IMR-90 (cell line): Measurements from ENCODE around the gene DSCAML1. TPM values are rescaled to one million over a fixed set of nuclear protein-coding genes. Genes with fewer than 3 reads are reported as not detected.

Experiments
- ATAC-seq: fragments of 200-7000 bp; cut with Tn5 transposase; 2 replicates; pipeline ENCODE4 v1.9.1; 2020; ENCODE audit warnings: low read depth, mild to moderate bottlenecking, moderate library complexity
- BruUV-seq: library from RNA; stranded (reverse); fragments of 400-500 nt; replicated peaks from 2 replicates; lab custom pipeline; 2021; lab: Mats Ljungman, UMichigan
- CTCF ChIA-PET: fragments of 300-600 bp; formaldehyde crosslinking; extraction: SDS; loops from one replicate; lab custom pipeline; 2021; ENCODE audit warnings: antibody characterized with exemption; lab: Yijun Ruan, JAX
- POLR2A ChIA-PET: fragments of 300-600 bp; sonication (Branson Sonifier 250); formaldehyde crosslinking; loops from one replicate; lab custom pipeline; 2022; ENCODE audit warnings: antibody characterized with exemption; ENCODE audit not compliant: unreplicated experiment; lab: Charles Lee
- DNase-seq: peaks from one replicate; pipeline ENCODE4 v3.0.0; 2013
- H2AFZ ChIP-seq: replicated peaks from 2 replicates; pipeline ENCODE3; 2013; ENCODE audit warnings: low read length, mild to moderate bottlenecking; ENCODE audit not compliant: poor library complexity
- H2AK5ac ChIP-seq: 2 replicates; pipeline ENCODE4 v1.6.1; 2013; ENCODE audit warnings: low read depth, low read length, inconsistent platforms
- H2AK9ac ChIP-seq: replicated peaks from 2 replicates; pipeline ENCODE3; 2013; ENCODE audit warnings: mild to moderate bottlenecking, low read depth, low read length, moderate library complexity; ENCODE audit not compliant: poor library complexity
- H2BK120ac ChIP-seq: 2 replicates; pipeline ENCODE4 v1.6.1; 2013; ENCODE audit warnings: low read depth, low read length, inconsistent platforms
- H2BK15ac ChIP-seq: 3 replicates; pipeline ENCODE4 v1.6.1; 2013; ENCODE audit warnings: low read depth, low read length, inconsistent platforms
- H2BK20ac ChIP-seq: 2 replicates; pipeline ENCODE4 v1.6.1; 2013; ENCODE audit warnings: low read depth, mild to moderate bottlenecking, inconsistent platforms, low read length, moderate library complexity
- H2BK5ac ChIP-seq: 2 replicates; pipeline ENCODE4 v1.6.1; 2013; ENCODE audit warnings: mild to moderate bottlenecking, low read depth, low read length, inconsistent platforms; ENCODE audit not compliant: poor library complexity, severe bottlenecking
- H3K14ac ChIP-seq: replicated peaks from 2 replicates; pipeline ENCODE4 v1.6.1; 2013; ENCODE audit warnings: low read depth, low read length, inconsistent platforms
- H3K18ac ChIP-seq: 2 replicates; pipeline ENCODE4 v1.6.1; 2013; ENCODE audit warnings: low read depth, low read length, control low read depth
- H3K23ac ChIP-seq: 2 replicates; pipeline ENCODE4 v1.6.1; 2013; ENCODE audit warnings: low read depth, low read length, inconsistent platforms
- H3K27ac ChIP-seq: 2 replicates; pipeline ENCODE4 v1.5.1; 2013; ENCODE audit warnings: mild to moderate bottlenecking, control low read depth, low read length; ENCODE audit not compliant: insufficient read depth
- H3K27me3 ChIP-seq: 2 replicates; pipeline ENCODE4 v1.6.1; 2013; ENCODE audit warnings: low read length; ENCODE audit not compliant: control insufficient read depth, insufficient read depth
- H3K36me3 ChIP-seq: 2 replicates; pipeline ENCODE4 v1.6.1; 2013; ENCODE audit warnings: low read length, mixed read lengths; ENCODE audit not compliant: control insufficient read depth, insufficient read depth
- H3K4ac ChIP-seq: 2 replicates; pipeline ENCODE4 v1.6.1; 2013; ENCODE audit warnings: low read depth, low read length, inconsistent platforms
- H3K4me1 ChIP-seq: 2 replicates; pipeline ENCODE4 v1.6.1; 2013; ENCODE audit warnings: low read length, mixed read lengths; ENCODE audit not compliant: control insufficient read depth, insufficient read depth
- H3K4me2 ChIP-seq: 2 replicates; pipeline ENCODE4 v1.6.1; 2013; ENCODE audit warnings: low read depth, mild to moderate bottlenecking, control low read depth, low read length, moderate library complexity
- H3K4me3 ChIP-seq: 2 replicates; pipeline ENCODE4 v1.5.1; 2013; ENCODE audit warnings: low read depth, mild to moderate bottlenecking, control low read depth, low read length, moderate library complexity; ENCODE audit not compliant: insufficient read depth
- H3K56ac ChIP-seq: 2 replicates; pipeline ENCODE4 v1.6.1; 2013; ENCODE audit warnings: low read length, inconsistent platforms; ENCODE audit not compliant: insufficient read depth; ENCODE audit errors: extremely low read depth
- H3K79me1 ChIP-seq, 2 experiments: 2 replicates each; pipeline ENCODE4 v1.6.1; 2013; ENCODE audit warnings: low read length in 2 of 2, inconsistent platforms in 1 of 2, low read depth in 1 of 2
- H3K9ac ChIP-seq: 2 replicates; pipeline ENCODE4 v1.6.1; 2013; ENCODE audit warnings: low read depth, low read length, control low read depth
- H3K9me1 ChIP-seq: 2 replicates; pipeline ENCODE4 v1.6.1; 2013; ENCODE audit warnings: low read length, inconsistent platforms; ENCODE audit not compliant: insufficient read depth
- H3K9me3 ChIP-seq: 2 replicates; pipeline ENCODE4 v1.6.1; 2013; ENCODE audit warnings: low read length; ENCODE audit not compliant: control insufficient read depth, insufficient read depth
- H4K20me1 ChIP-seq: 2 replicates; pipeline ENCODE4 v1.6.1; 2013; ENCODE audit warnings: low read length, inconsistent platforms; ENCODE audit not compliant: insufficient read depth
- H4K5ac ChIP-seq: 2 replicates; pipeline ENCODE4 v1.6.1; 2013; ENCODE audit warnings: mild to moderate bottlenecking, low read depth, low read length, control low read depth
- H4K8ac ChIP-seq, 2 experiments: 2 replicates each; pipeline ENCODE4 v1.6.1; 2013; ENCODE audit warnings: low read depth in 2 of 2, low read length in 2 of 2, control low read depth in 1 of 2, inconsistent platforms in 1 of 2
- H4K91ac ChIP-seq: 2 replicates; pipeline ENCODE4 v1.6.1; 2013; ENCODE audit warnings: low read depth, low read length, inconsistent platforms; ENCODE audit not compliant: insufficient read depth
- BHLHE40 ChIP-seq: fragments of 150-350 bp; IDR thresholded peaks from 2 replicates; pipeline ENCODE4 v1.6.1; 2016; ENCODE audit warnings: mild to moderate bottlenecking, low read depth, low read length
- CEBPB ChIP-seq: IDR thresholded peaks from 2 replicates; pipeline ENCODE4 v1.6.1; 2012; ENCODE audit warnings: low read depth, low read length, improper control_type of control experiment
- CHD1 ChIP-seq: IDR thresholded peaks from 2 replicates; pipeline ENCODE4 v1.6.1; 2012; ENCODE audit warnings: low read depth, low read length, improper control_type of control experiment
- CTCF ChIP-seq: conservative IDR thresholded peaks from 2 replicates; pipeline ENCODE4 v1.5.1; 2012; ENCODE audit warnings: mild to moderate bottlenecking, low read depth, low read length, improper control_type of control experiment
- ELK1 ChIP-seq: fragments of 150-350 bp; IDR thresholded peaks from 2 replicates; pipeline ENCODE4 v1.6.1; 2016; ENCODE audit warnings: low read depth, mild to moderate bottlenecking, low read length, moderate library complexity, borderline replicate concordance
- FOS ChIP-seq: fragments of 150-350 bp; IDR thresholded peaks from 2 replicates; pipeline ENCODE4 v1.6.1; 2016; ENCODE audit warnings: low read depth, low read length
- MAFK ChIP-seq: IDR thresholded peaks from 2 replicates; pipeline ENCODE4 v1.6.1; 2012; ENCODE audit warnings: low read depth, low read length, improper control_type of control experiment
- MAZ ChIP-seq: IDR thresholded peaks from 2 replicates; pipeline ENCODE4 v1.6.1; 2012; ENCODE audit warnings: low read depth, mild to moderate bottlenecking, low read length, improper control_type of control experiment, moderate library complexity, borderline replicate concordance
- MXI1 ChIP-seq: IDR thresholded peaks from 2 replicates; pipeline ENCODE4 v1.6.1; 2012; ENCODE audit warnings: low read depth, mild to moderate bottlenecking, low read length, moderate library complexity, borderline replicate concordance
- NFE2L2 ChIP-seq: fragments of 150-350 bp; IDR thresholded peaks from 2 replicates; pipeline ENCODE4 v1.6.1; 2016; ENCODE audit warnings: low read depth, mild to moderate bottlenecking, low read length
- POLR2A ChIP-seq: IDR thresholded peaks from 2 replicates; pipeline ENCODE4 v1.6.1; 2012; ENCODE audit warnings: mild to moderate bottlenecking, low read depth, low read length
- RAD21 ChIP-seq: IDR thresholded peaks from 2 replicates; pipeline ENCODE4 v1.6.1; 2012; ENCODE audit warnings: low read length, improper control_type of control experiment
- RCOR1 ChIP-seq: IDR thresholded peaks from 2 replicates; pipeline ENCODE4 v1.6.1; 2012; ENCODE audit warnings: mild to moderate bottlenecking, low read length, improper control_type of control experiment; ENCODE audit not compliant: insufficient replicate concordance
- RFX5 ChIP-seq: IDR thresholded peaks from 2 replicates; pipeline ENCODE4 v1.8.0; 2012; ENCODE audit warnings: low read depth, mild to moderate bottlenecking, low read length, moderate library complexity
- SMC3 ChIP-seq: fragments of 150-350 bp; IDR thresholded peaks from 2 replicates; pipeline ENCODE4 v1.6.1; 2016; ENCODE audit warnings: low read depth, mild to moderate bottlenecking, antibody characterized with exemption, low read length, moderate library complexity
- USF2 ChIP-seq: fragments of 150-350 bp; IDR thresholded peaks from 2 replicates; pipeline ENCODE4 v1.6.1; 2017; ENCODE audit warnings: mild to moderate bottlenecking, antibody characterized with exemption, low read length, low read depth
- WGBS, 2 experiments: methylation state at CpG; one replicate each; pipeline versions ENCODE4 v1.1.5 to v1.1.7; 2013; ENCODE audit warnings: missing lambda C conversion rate in 2 of 2; ENCODE audit not compliant: insufficient read length in 1 of 2; ENCODE audit errors: extremely low coverage in 2 of 2; 5-methylcytosine and 5-hydroxymethylcytosine counted together
- dilution Hi-C: fragments of 300-500 bp; cut with HindIII; formaldehyde crosslinking; loops from one replicate; pipeline ENCODE4 v1.14.3; 2018; ENCODE audit warnings: low sequenced_read_pairs; ENCODE audit not compliant: unreplicated experiment
- in situ Hi-C: fragments of 300-500 bp; cut with MboI; formaldehyde crosslinking; loops from 3 replicates; pipeline ENCODE4 v1.14.3; 2019; ENCODE audit warnings: low sequenced_read_pairs, inconsistent platforms, mixed read lengths
- intact Hi-C: fragments of 100-400 bp; cut with micrococcal nuclease; formaldehyde crosslinking; loops from 2 replicates; pipeline ENCODE4 v1.10.0; 2022
- polyA plus RNA-seq, 3 experiments: library from polyadenylated mRNA; depleted of rRNA; stranded (reverse); fragments of >200 nt; gene quantifications; 2 replicates each; pipeline ENCODE4 v1.2.3, GENCODE V29; 2012; ENCODE audit warnings: low replicate concordance in 1 of 3
- total RNA-seq: library from RNA; depleted of rRNA; stranded (reverse); fragments of >200 nt; gene quantifications from 2 replicates; pipeline ENCODE4 v1.2.3, GENCODE V29; 2012

The DSCAML1 gene
- total and polyA plus RNA-seq, 2 of the 4 experiments (the other 2 are of a cell fraction) = not detected

GRCh38 chr11:117676501-117676900 is 120.5 kb downstream of the DSCAML1 start:
- in situ Hi-C loops (no loop called here), intact Hi-C loops (no loop called here), dilution Hi-C loops (no loop called here)
- no peak overlapping the region for H3K9ac ChIP-seq
- H2AK5ac ChIP-seq = no peak overlapping the region
- BruUV-seq = no TSS peak
- H3K18ac ChIP-seq = no peak overlapping the region
- H3K23ac ChIP-seq = no peak overlapping the region
- H3K36me3 ChIP-seq = no peaks in the 10 kb centered on the region
- no peak overlapping the region for H3K56ac ChIP-seq
- H4K5ac ChIP-seq = no peak overlapping the region
- no peak overlapping the region for H2BK15ac ChIP-seq
- H4K20me1 ChIP-seq = no peaks in the 10 kb centered on the region
- H2AFZ ChIP-seq = no peak overlapping the region
- TF ChIP-seq USF2 = no peak
- TF ChIP-seq RFX5 = no peak
- TF ChIP-seq RCOR1 = no peak
- TF ChIP-seq CTCF = no peak
- no peak for TF ChIP-seq FOS
- no peak for TF ChIP-seq MAFK
- no peak for TF ChIP-seq NFE2L2
- no peak for TF ChIP-seq MXI1
- TF ChIP-seq MAZ = no peak
- no peak for TF ChIP-seq CEBPB
- no peak for TF ChIP-seq POLR2A
- TF ChIP-seq BHLHE40 = no peak
- no peak for TF ChIP-seq CHD1
- TF ChIP-seq RAD21 = no peak
- no peak for TF ChIP-seq SMC3
- no peak for TF ChIP-seq ELK1
- ATAC-seq (no peak), DNase-seq (no peak)
- 100% methylated on average over 1 of the region's 7 CpGs; no CpG with 5 or more reads in 1 of the 2 experiments for WGBS, 2 experiments
- H3K4me3 ChIP-seq = no peak overlapping the region
- POLR2A ChIA-PET = no interaction called here
- H3K14ac ChIP-seq = no peak overlapping the region
- no peak overlapping the region for H3K27ac ChIP-seq
- H2BK5ac ChIP-seq = no peak overlapping the region
- H4K8ac ChIP-seq = no peak overlapping the region
- H3K4me1 ChIP-seq = no peaks in the 10 kb centered on the region
- H3K9me3 ChIP-seq = no peaks in the 10 kb centered on the region
- no peak overlapping the region for H2BK20ac ChIP-seq
- no peak overlapping the region for H2BK120ac ChIP-seq
- H3K27me3 ChIP-seq = peaks cover 19% of the 10 kb centered on the region; the same call in 1 of the 2 replicates
- no peak overlapping the region for H4K91ac ChIP-seq
- H3K79me1 ChIP-seq = no peaks in the 10 kb centered on the region
- no peak overlapping the region for H3K4ac ChIP-seq
- H3K4me2 ChIP-seq = no peak overlapping the region
- no peaks in the 10 kb centered on the region for H3K9me1 ChIP-seq
- no peak overlapping the region for H2AK9ac ChIP-seq
- CTCF ChIA-PET = no interaction called here
